Left ventricle myocardium inferior (tissue), 1 donor: Measurements from ENCODE around the gene MAGI2. TPM values are rescaled to one million over a fixed set of nuclear protein-coding genes. Genes with fewer than 3 reads are reported as not detected.

Source experiments
- DNase-seq: peaks from one replicate; pipeline ENCODE4 v3.0.0-alpha.2; 2020
- H3K27ac ChIP-seq: fragments of 200-600 bp; replicated peaks from 2 replicates; pipeline ENCODE4 v1.8.0; 2021
- H3K27me3 ChIP-seq: fragments of 200-600 bp; 2 replicates; pipeline ENCODE4 v1.8.0; 2021; ENCODE audit warnings: low read depth
- H3K36me3 ChIP-seq: fragments of 200-600 bp; 2 replicates; pipeline ENCODE4 v1.8.0; 2021
- H3K4me1 ChIP-seq: fragments of 200-600 bp; 2 replicates; pipeline ENCODE4 v1.8.0; 2021
- H3K4me3 ChIP-seq: fragments of 200-600 bp; 2 replicates; pipeline ENCODE4 v1.8.0; 2021; ENCODE audit warnings: mild to moderate bottlenecking, moderate library complexity
- H3K9me3 ChIP-seq: fragments of 200-600 bp; replicated peaks from 2 replicates; pipeline ENCODE4 v1.8.0; 2021
- CTCF ChIP-seq: fragments of 200-600 bp; IDR thresholded peaks from 2 replicates; pipeline ENCODE4 v1.8.0; 2021; ENCODE audit warnings: antibody characterized with exemption, mild to moderate bottlenecking, borderline replicate concordance
- intact Hi-C: fragments of 100-400 bp; cut with micrococcal nuclease; formaldehyde crosslinking; loops from one replicate; pipeline ENCODE4 v1.11.0; 2022
- total RNA-seq: library from RNA; stranded (reverse); fragmentation: NEBNext Ultra II Directional; extraction: Animal tissue kit (Norgen Biotek cat#: 25700); gene quantifications from one replicate; pipeline ENCODE4 v1.2.1, GENCODE V29; 2021
- donor health status: DM: no; HTN: yes; CAD: no; lungs with severe emphysema.

Gene MAGI2
- total RNA-seq, 1 donor from 2014 or later = 4.5 TPM

GRCh38 chr7:78673272-78673671 is 780.2 kb downstream of the MAGI2 start:
- H3K9me3 ChIP-seq = no peaks in the 10 kb centered on the region
- H3K36me3 ChIP-seq = no peaks in the 10 kb centered on the region
- no peaks in the 10 kb centered on the region for H3K27me3 ChIP-seq
- DNase-seq = no peak
- no peak overlapping the region for H3K27ac ChIP-seq
- no peak overlapping the region for H3K4me3 ChIP-seq
- intact Hi-C loops = no loop called here
- no peaks in the 10 kb centered on the region for H3K4me1 ChIP-seq
- TF ChIP-seq CTCF = no peak

GRCh38 chr7:78662939-78663338 is 790.5 kb downstream of the MAGI2 start:
- H3K36me3 ChIP-seq = no peaks in the 10 kb centered on the region
- no peaks in the 10 kb centered on the region for H3K4me1 ChIP-seq
- no peaks in the 10 kb centered on the region for H3K27me3 ChIP-seq
- H3K27ac ChIP-seq = no peak overlapping the region
- H3K9me3 ChIP-seq = no peaks in the 10 kb centered on the region
- TF ChIP-seq CTCF = no peak
- intact Hi-C loops = no loop called here
- DNase-seq = no peak
- H3K4me3 ChIP-seq = no peak overlapping the region

GRCh38 chr7:78649976-78650375 is 803.5 kb downstream of the MAGI2 start:
- no peaks in the 10 kb centered on the region for H3K36me3 ChIP-seq
- intact Hi-C loops = no loop called here
- no peak for DNase-seq
- no peaks in the 10 kb centered on the region for H3K4me1 ChIP-seq
- H3K27ac ChIP-seq = no peak overlapping the region
- H3K4me3 ChIP-seq = no peak overlapping the region
- no peak for TF ChIP-seq CTCF
- no peaks in the 10 kb centered on the region for H3K27me3 ChIP-seq
- peaks cover 15% of the 10 kb centered on the region for H3K9me3 ChIP-seq

GRCh38 chr7:78649236-78649635 is 804.2 kb downstream of the MAGI2 start:
- no peak overlapping the region for H3K27ac ChIP-seq
- no peak for TF ChIP-seq CTCF
- H3K36me3 ChIP-seq = no peaks in the 10 kb centered on the region
- no peaks in the 10 kb centered on the region for H3K27me3 ChIP-seq
- no peak overlapping the region for H3K4me3 ChIP-seq
- intact Hi-C loops = no loop called here
- peaks cover 15% of the 10 kb centered on the region for H3K9me3 ChIP-seq
- no peaks in the 10 kb centered on the region for H3K4me1 ChIP-seq
- no peak for DNase-seq

GRCh38 chr7:78642751-78643150 is 810.7 kb downstream of the MAGI2 start:
- Histone ChIP-seq H3K36me3 (no peaks in the 10 kb centered on the region), H3K9me3 (peaks cover 4% of the 10 kb centered on the region), H3K27me3 (no peaks in the 10 kb centered on the region), H3K27ac (no peak overlapping the region), H3K4me3 (no peak overlapping the region), H3K4me1 (no peaks in the 10 kb centered on the region)
- DNase-seq = no peak
- intact Hi-C loops = no loop called here
- no peak for TF ChIP-seq CTCF

GRCh38 chr7:78638364-78638763 is 815.1 kb downstream of the MAGI2 start:
- H3K4me3 ChIP-seq = no peak overlapping the region
- no peak overlapping the region for H3K27ac ChIP-seq
- no peaks in the 10 kb centered on the region for H3K27me3 ChIP-seq
- intact Hi-C loops = no loop called here
- no peak for DNase-seq
- H3K9me3 ChIP-seq = no peaks in the 10 kb centered on the region
- no peaks in the 10 kb centered on the region for H3K4me1 ChIP-seq
- no peaks in the 10 kb centered on the region for H3K36me3 ChIP-seq
- TF ChIP-seq CTCF = no peak
